HG03066 (cell line): Measurements from ENCODE around the gene HAPLN3.

Experiments
- ATAC-seq: cut with Tn5 transposase; IDR thresholded peaks from one replicate; pipeline ENCODE4 v1.9.1; 2021; ENCODE audit warnings: low read depth; ENCODE audit not compliant: unreplicated experiment

The HAPLN3 gene

GRCh38 chr15:88897142-88897455 lies 1.8 kb upstream of the HAPLN3 start:
- no peak for ATAC-seq

- no peak for ATAC-seq
Measured at GRCh38 chr15:88896333-88897033, 1.1 kb upstream of the HAPLN3 start.

GRCh38 chr15:88894348-88894818 lies 961 bp downstream of the HAPLN3 start:
- ATAC-seq = no peak

GRCh38 chr15:88891540-88892254 lies 3.6 kb downstream of the HAPLN3 start:
- no peak for ATAC-seq

- ATAC-seq = no peak
Measured at GRCh38 chr15:88890495-88890894, 4.8 kb downstream of the HAPLN3 start.

GRCh38 chr15:88888719-88889118 lies 6.6 kb downstream of the HAPLN3 start:
- no peak for ATAC-seq

GRCh38 chr15:88887068-88887580 lies 8.2 kb downstream of the HAPLN3 start:
- no peak for ATAC-seq

GRCh38 chr15:88882785-88883184 lies 12.6 kb downstream of the HAPLN3 start:
- no peak for ATAC-seq

- ATAC-seq = no peak
Measured at GRCh38 chr15:88881775-88882174, 13.6 kb downstream of the HAPLN3 start.

- no peak for ATAC-seq
Measured at GRCh38 chr15:88880944-88881740, 14.2 kb downstream of the HAPLN3 start.

GRCh38 chr15:88878720-88879184 lies 16.6 kb downstream of the HAPLN3 start:
- no peak for ATAC-seq

GRCh38 chr15:88877906-88878305 lies 17.4 kb downstream of the HAPLN3 start:
- no peak for ATAC-seq

- no peak for ATAC-seq
Measured at GRCh38 chr15:88877415-88877814, 17.9 kb downstream of the HAPLN3 start.

- ATAC-seq = no peak
Measured at GRCh38 chr15:88876573-88876972, 18.8 kb downstream of the HAPLN3 start.

GRCh38 chr15:88874684-88875083 lies 20.7 kb downstream of the HAPLN3 start:
- ATAC-seq = no peak

- ATAC-seq = no peak
Measured at GRCh38 chr15:88874275-88874674, 21.1 kb downstream of the HAPLN3 start.

- no peak for ATAC-seq
Measured at GRCh38 chr15:88873786-88874185, 21.6 kb downstream of the HAPLN3 start.

- no peak for ATAC-seq
Measured at GRCh38 chr15:88872706-88873105, 22.6 kb downstream of the HAPLN3 start.

GRCh38 chr15:88872106-88872505 lies 23.2 kb downstream of the HAPLN3 start:
- ATAC-seq = no peak

- ATAC-seq = no peak
Measured at GRCh38 chr15:88871313-88871712, 24.0 kb downstream of the HAPLN3 start.

- no peak for ATAC-seq
Measured at GRCh38 chr15:88866295-88866881, 29.0 kb downstream of the HAPLN3 start.
